A549 (cell line): Measurements from ENCODE around the gene ALPI. TPM values are rescaled to one million over a fixed set of nuclear protein-coding genes. Genes with fewer than 3 reads are reported as not detected.

Source experiments
- ATAC-seq, 2 experiments: fragments of 200-7000 bp in 1 of 2; fragments of >200 bp in 1 of 2; cut with Nextera tagmentation in 1 of 2; cut with Tn5 transposase in 1 of 2; 3 replicates each; pipeline versions ENCODE4 v1.8.0 to v1.9.1; 2018 to 2020; ENCODE audit warnings: mild to moderate bottlenecking in 1 of 2, moderate library complexity in 1 of 2
- CTCF ChIA-PET: fragments of 300-600 bp; sonication (Branson Sonifier 250); formaldehyde crosslinking; extraction: SDS; loops from one replicate; lab custom pipeline; 2021; ENCODE audit warnings: antibody characterized with exemption, inconsistent platforms; lab: Yijun Ruan, JAX
- POLR2A ChIA-PET: fragments of 350-600 bp; formaldehyde crosslinking; extraction: SDS; loops from one replicate; lab custom pipeline; 2021; ENCODE audit warnings: antibody characterized with exemption, inconsistent platforms; lab: Yijun Ruan, JAX
- DNase-seq, 2 experiments: peaks; one replicate each; pipeline versions ENCODE4 v3.0.0 to v3.0.0-alpha.2; 2011 to 2016; ENCODE audit warnings: low read depth in 1 of 2, low spot score in 1 of 2
- FAIRE-seq: peaks from 2 replicates; lab custom pipeline; 2011; peaks lifted over from hg19 to GRCh38; lab: Jason Lieb, UNC
- H3K27ac ChIP-seq, 2 experiments: fragments of >200 bp; sonication (Bioruptor Twin); formaldehyde crosslinking; 3 replicates each; pipeline ENCODE4 v1.5.1; 2016 to 2017
- H3K4me1 ChIP-seq: fragments of >200 bp; sonication (Bioruptor Twin); formaldehyde crosslinking; 3 replicates; pipeline ENCODE4 v1.6.1; 2016
- H3K4me2 ChIP-seq: fragments of >200 bp; sonication (Bioruptor Twin); formaldehyde crosslinking; 3 replicates; pipeline ENCODE4 v1.6.1; 2016
- H3K4me3 ChIP-seq: fragments of >200 bp; sonication (Bioruptor Twin); formaldehyde crosslinking; 3 replicates; pipeline ENCODE4 v1.5.1; 2016
- H3K9me3 ChIP-seq: fragments of >200 bp; sonication (Bioruptor Twin); formaldehyde crosslinking; 3 replicates; pipeline ENCODE4 v1.6.1; 2016
- ATOH8 ChIP-seq: fragments of 250-450 bp; sonication (Bioruptor Pico); IDR thresholded peaks from 2 replicates; pipeline ENCODE4 v1.5.0; 2020; ENCODE audit warnings: low read depth, mild to moderate bottlenecking, moderate library complexity
- BCL3 ChIP-seq: fragments of >200 bp; sonication (Bioruptor Twin); formaldehyde crosslinking; IDR thresholded peaks from 3 replicates; pipeline ENCODE4 v1.6.1; 2016
- CBX2 ChIP-seq: fragments of 200-600 bp; sonication (generic); IDR thresholded peaks from 2 replicates; pipeline ENCODE4 v1.6.1; 2016; ENCODE audit warnings: low read depth, mild to moderate bottlenecking, borderline replicate concordance
- CHD2 ChIP-seq: fragments of 150-350 bp; IDR thresholded peaks from 2 replicates; pipeline ENCODE4 v1.6.1; 2014; ENCODE audit warnings: low read length; ENCODE audit not compliant: partially characterized antibody
- CHD4 ChIP-seq: fragments of 200-600 bp; sonication (generic); IDR thresholded peaks from 2 replicates; pipeline ENCODE4 v1.6.1; 2016; ENCODE audit warnings: antibody characterized with exemption, mild to moderate bottlenecking, borderline replicate concordance
- CTCF ChIP-seq: fragments of >200 bp; sonication (Bioruptor Twin); formaldehyde crosslinking; IDR thresholded peaks from 3 replicates; pipeline ENCODE4 v1.5.1; 2016
- EHMT2 ChIP-seq: fragments of 200-600 bp; sonication (generic); IDR thresholded peaks from 2 replicates; pipeline ENCODE4 v1.6.1; 2016; ENCODE audit warnings: antibody characterized with exemption, low read depth, mild to moderate bottlenecking, moderate library complexity
- ELK1 ChIP-seq: fragments of 150-350 bp; IDR thresholded peaks from 2 replicates; pipeline ENCODE4 v1.6.1; 2014; ENCODE audit warnings: low read depth, mild to moderate bottlenecking, low read length
- FOSL2 ChIP-seq, 2 experiments: fragments of 450-650 bp in 1 of 2; fragments of >200 bp in 1 of 2; sonication (Bioruptor Twin) in 1 of 2; formaldehyde crosslinking; IDR thresholded peaks; 2 replicates each; pipeline versions ENCODE4 v1.5.0 to v1.6.1; 2016 to 2020; ENCODE audit warnings: mild to moderate bottlenecking in 1 of 2, moderate library complexity in 1 of 2
- HDAC2 ChIP-seq: fragments of 200-600 bp; sonication (generic); IDR thresholded peaks from 2 replicates; pipeline ENCODE4 v1.6.1; 2016
- HOXB13 ChIP-seq: fragments of 250-450 bp; sonication (Bioruptor Pico); IDR thresholded peaks from 2 replicates; pipeline ENCODE4 v1.5.0; 2020; ENCODE audit warnings: low read depth, mild to moderate bottlenecking, moderate library complexity
- KDM1A ChIP-seq: fragments of 200-600 bp; sonication (generic); IDR thresholded peaks from 2 replicates; pipeline ENCODE4 v1.6.1; 2016; ENCODE audit warnings: low read depth, mild to moderate bottlenecking
- MAX ChIP-seq: IDR thresholded peaks from 2 replicates; pipeline ENCODE4 v1.6.1; 2012
- RARB ChIP-seq: fragments of 250-450 bp; sonication (Bioruptor Pico); IDR thresholded peaks from 2 replicates; pipeline ENCODE4 v1.8.0; 2021; ENCODE audit warnings: mild to moderate bottlenecking, moderate library complexity
- RNF2 ChIP-seq: fragments of 200-600 bp; sonication (generic); IDR thresholded peaks from 2 replicates; pipeline ENCODE4 v1.6.1; 2016; ENCODE audit warnings: low read depth, mild to moderate bottlenecking, antibody characterized with exemption, moderate library complexity, borderline replicate concordance
- SREBF2 ChIP-seq: fragments of 450-650 bp; IDR thresholded peaks from 2 replicates; pipeline ENCODE4 v1.6.1; 2014; ENCODE audit warnings: mild to moderate bottlenecking, moderate library complexity
- TP53 ChIP-seq: fragments of 250-450 bp; sonication (Bioruptor Pico); IDR thresholded peaks from 2 replicates; pipeline ENCODE4 v1.5.0; 2021; ENCODE audit warnings: mild to moderate bottlenecking, moderate library complexity
- ZSCAN20 ChIP-seq: fragments of 250-450 bp; sonication (Bioruptor Pico); IDR thresholded peaks from 2 replicates; pipeline ENCODE4 v1.8.0; 2022; ENCODE audit warnings: mild to moderate bottlenecking, moderate library complexity
- WGBS: methylation state at CpG from one replicate; pipeline ENCODE4 v1.1.6; 2017; ENCODE audit errors: missing lambda C conversion rate; 5-methylcytosine and 5-hydroxymethylcytosine counted together
- polyA plus RNA-seq, 4 experiments: library from polyadenylated mRNA; depleted of rRNA in 3 of 4; stranded (reverse); fragments of >200 nt; fragmentation: RNase III in 1 of 4; extraction: RNeasy Plus Mini Kit Qiagen cat#74134 plus additional on column Dnase treatment in 1 of 4; gene quantifications; 2 replicates in 3 of 4; 3 replicates in 1 of 4; pipeline ENCODE4 v1.2.3, GENCODE V29; 2011 to 2017

Gene ALPI
- polyA plus RNA-seq, 2 of the 4 experiments (the other 2 are of a cell fraction), result 0.05 TPM; not detected in 1

DNA sequence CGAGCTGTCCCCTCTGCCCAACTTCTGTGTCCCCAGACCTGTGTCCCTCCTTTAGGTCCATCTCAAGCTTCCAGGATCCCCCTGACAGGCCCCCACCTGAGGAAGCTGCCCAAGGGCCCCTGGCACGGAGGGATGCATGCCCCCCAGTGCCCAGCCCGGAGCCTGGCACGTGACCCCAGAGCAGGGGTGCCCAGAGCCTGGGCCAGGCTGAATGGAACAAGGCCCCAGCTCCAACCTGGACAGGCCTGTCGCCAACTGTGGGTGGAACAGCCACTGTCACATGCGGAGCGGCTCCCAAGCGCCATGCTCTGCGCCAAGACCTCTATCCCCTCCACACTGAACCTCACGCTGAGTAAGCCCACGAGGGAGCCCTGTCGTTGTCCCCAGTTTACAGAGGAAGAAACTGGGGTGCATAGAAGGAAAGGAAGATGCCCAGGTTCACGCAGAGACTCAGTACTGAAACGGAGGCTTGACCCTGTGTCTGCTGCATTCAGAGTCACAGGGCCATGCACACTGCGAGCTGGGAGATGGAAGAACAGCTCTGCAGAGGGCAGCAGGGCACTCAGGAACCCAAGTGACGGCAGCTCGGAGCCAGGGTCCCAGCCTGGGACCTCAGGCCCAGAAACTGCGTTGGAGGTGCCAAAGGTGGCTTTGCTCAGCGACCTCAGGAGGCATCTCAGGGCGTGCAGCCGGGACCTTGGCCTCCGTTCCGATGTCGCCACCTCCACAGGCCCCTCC, 37.2 kb downstream of the ALPI start (continued):
- TF ChIP-seq KDM1A (no peak), HDAC2 (no peak)
- TF ChIP-seq, all 56 proteins: peak for 0

DNA sequence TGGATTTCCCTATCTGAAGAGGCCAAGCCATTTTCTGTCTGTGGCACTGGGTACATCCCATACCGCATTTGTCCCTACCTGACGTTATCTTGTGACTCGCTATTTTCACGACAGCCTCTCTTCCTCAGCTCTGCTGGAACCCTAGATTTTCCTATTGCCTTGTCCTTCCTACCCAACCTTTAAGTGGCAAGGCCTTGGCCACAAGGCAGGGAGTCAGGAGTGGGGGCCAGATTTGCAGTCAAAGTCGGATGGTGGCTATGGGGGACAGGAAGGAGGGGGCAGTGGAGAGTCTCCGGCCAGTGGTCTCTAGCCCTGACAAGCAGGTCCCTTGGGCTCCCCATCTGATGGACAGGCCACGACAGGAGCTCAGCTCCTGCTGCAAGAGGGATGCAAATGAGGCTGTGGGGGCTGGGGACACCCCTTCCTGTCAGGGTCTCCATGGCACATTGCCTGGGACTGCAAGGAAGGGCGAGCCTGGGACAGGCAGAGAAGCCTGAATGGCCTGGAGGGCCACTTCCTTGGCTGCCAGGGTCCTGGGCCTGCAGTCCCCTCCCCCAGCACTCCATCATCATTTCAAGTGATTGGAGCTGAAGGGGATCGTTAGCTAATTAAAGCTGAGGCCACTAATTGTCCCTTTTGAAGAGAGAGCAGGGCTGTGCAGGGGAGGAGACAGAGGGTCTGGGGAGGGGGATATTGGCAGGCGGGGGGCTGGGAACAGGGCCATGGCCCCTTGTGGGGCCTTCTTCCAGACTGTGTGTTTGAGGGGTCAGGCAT, 37.9 kb downstream of the ALPI start:
- Histone ChIP-seq H3K4me1 (no peaks in the 10 kb centered on the region), H3K4me3 (no peak overlapping the region), H3K9me3 (no peaks in the 10 kb centered on the region), H3K4me2 (no peak overlapping the region), H3K27ac (no peak overlapping the region)
- ATAC-seq (no peak), FAIRE-seq (no peak), DNase-seq (no peak)
- TF ChIP-seq EHMT2, result no peak
- TF ChIP-seq BCL3, result no peak
- TF ChIP-seq HOXB13 (CRISPR knock-in tag), result no peak
- TF ChIP-seq SREBF2, result no peak
- TF ChIP-seq FOSL2 (IDR thresholded peaks at IDR 0.05), result no peak
- TF ChIP-seq FOSL2 (CRISPR knock-in tag; IDR thresholded peaks at IDR 0.05), result no peak
- TF ChIP-seq RARB (CRISPR knock-in tag), result no peak
- no peak for TF ChIP-seq RNF2
- no peak for TF ChIP-seq CHD4
- no peak for TF ChIP-seq CBX2
- no peak for TF ChIP-seq ELK1
- TF ChIP-seq MAX, result no peak
- TF ChIP-seq TP53 (CRISPR knock-in tag), result no peak
- TF ChIP-seq ZSCAN20 (CRISPR knock-in tag), result no peak
- no peak for TF ChIP-seq ATOH8
- TF ChIP-seq CHD2, result no peak
- TF ChIP-seq CTCF, result no peak
- POLR2A ChIA-PET, result no interaction called here
- 82% methylated on average over 6 of the region's 10 CpGs for WGBS
- CTCF ChIA-PET, result interaction anchor here (1.0 to 1.1 kb wide), 2 partner anchors 28 to 47 kb away, joined by 3 to 4 read pairs; no protein-coding TSS in a partner anchor
